ENCODE data around the gene SORCS2.

Gene SORCS2

GRCh38 chr4:7537853-7538400 lies 345.6 kb downstream of the SORCS2 start:
- TF ChIP-seq MYC (IDR thresholded peaks at IDR 0.05; ENCODE audit: low read depth, low read length) = no peak
- no peak for TF ChIP-seq MAX (IDR thresholded peaks at IDR 0.05; ENCODE audit: low read depth, low read length)
- TF ChIP-seq POLR2A (IDR thresholded peaks at IDR 0.05; ENCODE audit: extremely low read depth, insufficient read length) = no peak
- no peak for TF ChIP-seq CTCF (IDR thresholded peaks at IDR 0.05; ENCODE audit: low read depth, low read length)
- DNase-seq (ENCODE audit: low read depth) = no peak
- H3K4me3 ChIP-seq (ENCODE audit: low read depth, low read length) = no peak overlapping the region

GRCh38 chr4:7538518-7538917 lies 346.2 kb downstream of the SORCS2 start:
- no peak for TF ChIP-seq MYC (IDR thresholded peaks at IDR 0.05; ENCODE audit: low read depth, low read length)
- no peak for TF ChIP-seq MAX (IDR thresholded peaks at IDR 0.05; ENCODE audit: low read depth, low read length)
- TF ChIP-seq POLR2A (IDR thresholded peaks at IDR 0.05; ENCODE audit: extremely low read depth, insufficient read length) = no peak
- no peak for TF ChIP-seq CTCF (IDR thresholded peaks at IDR 0.05; ENCODE audit: low read depth, low read length)
- no peak overlapping the region for H3K4me3 ChIP-seq (ENCODE audit: low read depth, low read length)
- DNase-seq (ENCODE audit: low read depth) = no peak

- DNase-seq (ENCODE audit: low read depth) = no peak
- no peak overlapping the region for H3K4me3 ChIP-seq (ENCODE audit: low read depth, low read length)
- TF ChIP-seq MYC (IDR thresholded peaks at IDR 0.05; ENCODE audit: low read depth, low read length) (no peak), POLR2A (IDR thresholded peaks at IDR 0.05; ENCODE audit: extremely low read depth, insufficient read length) (no peak), MAX (IDR thresholded peaks at IDR 0.05; ENCODE audit: low read depth, low read length) (no peak), CTCF (IDR thresholded peaks at IDR 0.05; ENCODE audit: low read depth, low read length) (no peak)
Observed at GRCh38 chr4:7539186-7539585, 346.8 kb downstream of the SORCS2 start.

GRCh38 chr4:7539659-7540058 lies 347.3 kb downstream of the SORCS2 start:
- no peak for TF ChIP-seq POLR2A (IDR thresholded peaks at IDR 0.05; ENCODE audit: extremely low read depth, insufficient read length)
- no peak for TF ChIP-seq CTCF (IDR thresholded peaks at IDR 0.05; ENCODE audit: low read depth, low read length)
- no peak for TF ChIP-seq MAX (IDR thresholded peaks at IDR 0.05; ENCODE audit: low read depth, low read length)
- TF ChIP-seq MYC (IDR thresholded peaks at IDR 0.05; ENCODE audit: low read depth, low read length) = no peak
- DNase-seq (ENCODE audit: low read depth) = peak; percentile 67
- H3K4me3 ChIP-seq (ENCODE audit: low read depth, low read length) = no peak overlapping the region

- no peak overlapping the region for H3K4me3 ChIP-seq (ENCODE audit: low read depth, low read length)
- TF ChIP-seq CTCF (IDR thresholded peaks at IDR 0.05; ENCODE audit: low read depth, low read length) = no peak
- TF ChIP-seq MAX (IDR thresholded peaks at IDR 0.05; ENCODE audit: low read depth, low read length) = no peak
- TF ChIP-seq POLR2A (IDR thresholded peaks at IDR 0.05; ENCODE audit: extremely low read depth, insufficient read length) = no peak
- no peak for TF ChIP-seq MYC (IDR thresholded peaks at IDR 0.05; ENCODE audit: low read depth, low read length)
- peak; percentile 14 for DNase-seq (ENCODE audit: low read depth)
Observed at GRCh38 chr4:7540206-7540605, 347.9 kb downstream of the SORCS2 start.
